Activated CD8-positive, alpha-beta memory T cell treated with anti-CD3 and anti-CD28 coated beads for 48 hours (primary cell): ENCODE measurements around the gene NAP1L1.

Experiments used
- DNase-seq, 3 experiments: peaks; one replicate each; pipeline ENCODE4 v3.0.0-alpha.2; 2020; ENCODE audit warnings: low read depth in 2 of 3, low spot score in 2 of 3

Gene NAP1L1

DNA sequence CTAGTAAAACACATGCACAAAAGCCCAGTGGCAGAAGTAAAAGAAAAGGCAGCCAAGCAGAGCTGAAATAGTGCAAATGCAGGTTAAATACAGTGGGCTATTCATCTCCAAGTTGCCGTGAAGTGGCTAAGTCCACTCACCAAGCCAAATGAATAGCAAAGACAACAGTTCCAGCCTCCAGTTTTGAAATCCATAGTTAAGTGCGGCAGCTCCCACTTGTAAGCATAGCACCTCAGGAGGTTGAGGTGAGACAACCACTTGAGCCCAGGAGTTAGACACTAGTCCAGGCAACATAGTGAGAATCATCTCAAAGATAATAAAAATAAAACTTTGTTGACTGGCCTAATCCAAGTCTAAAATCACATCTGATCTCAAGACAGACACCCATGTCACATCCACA lies 43.1 kb downstream of the NAP1L1 start:
- no peak for DNase-seq

DNA sequence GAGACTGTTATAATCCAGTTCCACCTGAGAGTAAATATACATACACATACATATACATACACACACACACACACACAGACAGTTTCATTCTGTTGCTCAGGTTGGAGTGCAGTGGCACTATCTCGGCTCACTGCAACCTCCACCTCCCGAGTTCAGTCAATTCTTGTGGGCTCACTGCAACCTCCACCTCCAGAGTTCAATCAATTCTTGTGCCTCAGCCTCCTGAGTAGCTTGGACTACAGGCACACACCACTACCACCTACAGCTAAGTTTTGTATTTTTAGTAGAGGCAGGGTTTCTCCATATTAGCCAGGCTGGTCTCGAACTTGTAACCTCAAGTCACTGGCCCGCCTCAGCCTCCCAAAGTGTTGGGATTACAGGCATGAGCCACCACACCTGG lies 44.0 kb downstream of the NAP1L1 start:
- DNase-seq, result no peak

DNA sequence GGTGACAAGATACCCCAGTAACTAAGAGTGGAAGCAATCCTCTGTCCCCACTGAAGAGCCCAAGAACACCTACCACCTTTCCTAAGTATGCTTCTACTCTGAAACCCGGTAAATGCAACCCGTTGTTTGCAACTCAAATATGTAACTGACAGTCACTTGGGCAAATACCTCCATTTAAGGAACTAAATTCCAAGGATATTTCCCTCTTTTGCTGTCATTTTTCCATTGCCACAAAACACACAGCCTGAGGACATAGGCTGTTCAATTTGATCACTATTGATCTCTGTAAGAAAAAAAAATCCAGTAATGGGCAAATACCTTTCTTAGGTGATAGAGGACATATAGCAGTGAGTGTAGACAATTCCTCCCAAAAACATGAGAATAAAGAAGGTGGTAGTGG lies 46.3 kb downstream of the NAP1L1 start:
- no peak for DNase-seq

DNA sequence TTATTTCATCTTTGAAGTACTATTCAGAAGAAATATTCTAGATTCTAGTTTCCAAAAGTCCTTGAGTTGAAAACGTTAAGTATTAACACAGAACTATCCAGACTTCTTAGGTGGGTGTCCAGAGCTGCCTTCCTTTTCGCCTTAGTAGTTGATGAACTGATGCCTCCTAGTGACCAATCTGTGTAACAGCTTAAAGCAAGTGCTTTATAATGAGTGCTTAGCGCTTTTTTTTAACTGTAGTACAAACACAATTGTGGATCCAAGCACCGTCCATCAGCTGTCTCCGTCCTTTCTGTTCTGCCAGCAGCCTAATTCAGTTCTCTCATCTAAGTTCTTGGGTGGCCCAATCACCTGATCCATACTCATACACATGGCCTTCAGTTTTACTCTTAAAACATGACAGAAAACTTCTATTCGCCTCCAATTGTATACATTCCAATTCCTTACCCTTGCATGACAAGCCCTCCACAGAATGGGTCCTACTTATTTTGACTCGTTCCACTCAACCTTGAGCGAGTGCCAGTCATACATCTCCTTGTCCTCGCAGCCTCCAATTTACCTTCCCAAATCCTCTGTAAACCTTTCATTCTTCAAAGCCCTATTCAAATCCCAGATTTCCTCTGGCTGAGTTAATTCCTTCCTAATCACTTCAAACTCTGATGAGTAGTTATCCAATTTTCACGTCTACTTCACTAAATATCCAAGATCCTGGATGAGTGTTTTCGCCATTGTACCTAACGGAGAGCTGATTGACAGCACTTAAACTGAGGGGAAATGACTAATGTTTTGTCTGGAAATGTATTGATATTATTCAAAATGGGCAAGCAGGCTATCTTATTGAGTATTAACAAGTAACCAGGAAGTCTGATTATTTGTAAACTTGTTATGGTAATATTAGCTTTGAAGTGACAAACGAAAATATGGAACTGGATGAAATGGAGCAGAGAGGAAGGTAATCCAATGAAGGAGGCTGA lies 47.1 kb downstream of the NAP1L1 start:
- no peak for DNase-seq

DNA sequence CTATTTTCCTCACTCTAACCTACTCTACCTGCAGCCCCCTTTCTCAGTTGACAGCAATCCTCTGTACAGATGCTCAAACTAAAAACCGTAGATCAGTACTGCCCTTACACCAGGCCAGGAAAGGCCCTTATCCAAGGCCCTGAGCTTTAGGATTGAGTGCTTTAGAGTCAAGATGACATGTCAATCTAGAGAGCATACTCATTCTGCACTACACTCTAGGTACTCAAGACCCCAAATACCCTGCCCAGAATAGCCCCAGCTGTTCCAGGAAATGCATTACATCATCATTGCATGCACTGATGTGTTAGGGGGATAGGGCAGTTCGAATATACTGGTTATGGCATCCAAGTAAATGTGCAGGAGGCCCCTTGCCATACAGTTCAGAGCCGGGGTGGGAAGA lies 49.4 kb downstream of the NAP1L1 start:
- DNase-seq, result no peak

DNA sequence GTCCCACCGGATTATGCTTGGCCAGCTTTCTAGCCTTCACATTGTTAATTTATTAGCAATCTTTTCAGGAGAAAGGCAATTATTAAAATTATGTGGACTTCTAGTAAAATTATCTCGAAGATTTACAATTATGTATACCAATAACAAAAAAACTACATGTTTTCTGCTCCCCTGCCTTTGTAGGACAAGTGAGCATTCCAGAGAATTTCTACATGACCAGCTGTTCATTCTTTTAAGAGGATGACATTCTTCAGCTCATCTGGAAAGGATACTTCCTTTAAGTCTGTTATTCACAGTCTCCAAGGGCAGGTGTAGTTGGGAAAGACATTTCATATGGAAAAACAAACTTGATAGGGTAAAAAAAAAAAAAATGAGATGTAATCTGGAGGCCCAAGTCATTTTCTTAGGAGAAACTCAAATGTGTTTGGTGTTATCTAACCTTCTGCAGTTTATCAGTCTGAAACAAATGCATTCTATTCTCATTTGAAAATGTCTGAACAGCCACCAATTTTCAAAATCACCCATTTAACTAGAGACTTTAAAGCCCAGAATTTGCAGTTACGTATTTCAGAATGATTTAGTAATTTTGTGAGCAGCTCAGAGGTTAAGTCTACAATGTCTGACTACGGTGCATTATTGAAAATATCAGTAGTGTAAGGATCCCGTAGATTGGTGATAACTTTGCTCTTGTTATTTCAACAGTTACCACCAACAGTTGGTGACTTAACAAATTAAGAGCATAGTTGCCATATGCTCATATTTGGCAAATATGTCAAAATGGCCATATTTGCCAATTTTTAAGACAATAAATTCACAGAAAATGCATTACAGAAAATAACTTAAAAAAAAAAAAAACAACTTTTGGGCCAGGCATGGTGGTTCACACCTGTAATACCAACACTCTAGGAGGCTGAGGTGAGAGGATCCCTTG lies 51.1 kb downstream of the NAP1L1 start:
- no peak for DNase-seq

DNA sequence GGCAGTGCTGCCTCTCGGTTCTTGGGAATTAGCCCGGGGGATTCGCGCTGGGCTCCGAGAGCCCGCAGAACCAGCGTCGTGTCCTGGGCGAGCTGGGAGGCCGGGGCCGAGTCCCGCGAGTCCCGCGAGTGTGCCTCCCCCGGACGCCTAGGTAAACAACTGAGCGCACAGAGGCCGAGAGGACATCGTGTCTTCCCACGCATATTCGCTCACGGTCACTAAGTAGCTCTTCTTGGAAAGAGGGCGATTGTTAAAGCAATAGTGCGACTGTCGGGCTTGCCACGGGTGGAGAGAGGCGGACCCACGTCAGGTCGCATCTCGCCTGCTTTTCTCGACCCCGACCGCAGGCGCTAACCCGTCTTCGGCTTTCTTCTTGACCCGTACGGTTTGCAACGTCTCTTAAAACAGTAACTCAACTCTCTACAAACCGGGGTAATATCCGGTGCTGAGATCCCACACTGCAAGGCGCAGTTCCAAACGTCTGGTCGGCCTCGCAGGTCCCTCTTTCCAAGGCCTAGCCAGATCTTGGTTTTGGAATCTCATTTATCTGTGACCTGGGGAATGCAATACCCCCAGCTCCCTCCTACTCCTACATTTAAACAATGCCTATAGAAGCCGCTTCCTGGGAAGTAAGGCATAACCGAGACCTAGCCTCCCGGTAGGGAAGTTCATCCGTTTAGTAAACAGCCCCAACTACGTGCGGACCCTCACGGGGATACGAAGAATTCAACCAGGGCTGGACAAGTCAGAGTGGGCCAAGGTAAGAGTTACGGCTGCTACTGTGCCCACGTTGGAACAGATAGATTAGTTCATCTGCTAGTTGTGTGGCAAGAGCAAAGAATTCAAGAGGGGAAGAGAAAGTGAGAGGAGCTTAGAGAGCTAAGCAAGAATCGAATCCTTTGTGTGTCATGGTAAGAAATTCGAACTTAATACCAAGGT lies 52.2 kb downstream of the NAP1L1 start:
- peak in 1 of 3 experiments; percentile 24 for DNase-seq

DNA sequence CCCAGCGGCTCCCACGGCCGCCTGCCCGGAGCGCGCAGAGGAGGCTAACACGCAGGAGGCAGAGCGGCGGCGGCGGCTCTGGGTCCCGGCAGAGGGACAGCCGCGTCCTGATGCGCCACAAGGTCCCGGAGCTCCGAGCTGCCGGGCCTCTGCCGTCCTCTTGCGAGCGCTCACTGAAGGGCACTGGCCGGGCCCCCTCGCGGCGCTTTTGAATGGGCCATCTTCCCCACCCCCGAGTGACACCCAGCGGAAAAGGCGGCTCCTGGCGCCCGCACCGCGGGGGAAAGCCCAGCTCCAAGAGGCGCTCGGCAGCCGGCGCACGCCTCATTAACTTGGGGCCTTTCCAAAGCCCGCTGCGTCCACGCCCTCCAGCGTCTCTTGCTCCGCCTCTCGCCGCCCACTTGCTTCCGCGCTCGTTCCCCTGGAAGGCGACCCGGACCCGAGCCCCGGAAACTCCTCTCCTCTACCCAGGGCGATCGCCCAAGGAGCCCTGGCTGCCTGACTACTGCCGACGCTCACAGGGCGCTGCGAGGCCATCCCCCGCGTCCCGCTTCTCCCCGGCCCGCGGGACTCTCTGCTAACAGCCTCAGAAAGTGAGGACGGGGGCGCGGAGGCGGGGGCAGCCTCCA lies 53.0 kb downstream of the NAP1L1 start, which contains the start of gene PHLDA1:
Gene PHLDA1 (minus strand): TSS at position 363 of the 629 bp plus-strand sequence.
- peak; percentile 81 to 97 (median 87) for DNase-seq

DNA sequence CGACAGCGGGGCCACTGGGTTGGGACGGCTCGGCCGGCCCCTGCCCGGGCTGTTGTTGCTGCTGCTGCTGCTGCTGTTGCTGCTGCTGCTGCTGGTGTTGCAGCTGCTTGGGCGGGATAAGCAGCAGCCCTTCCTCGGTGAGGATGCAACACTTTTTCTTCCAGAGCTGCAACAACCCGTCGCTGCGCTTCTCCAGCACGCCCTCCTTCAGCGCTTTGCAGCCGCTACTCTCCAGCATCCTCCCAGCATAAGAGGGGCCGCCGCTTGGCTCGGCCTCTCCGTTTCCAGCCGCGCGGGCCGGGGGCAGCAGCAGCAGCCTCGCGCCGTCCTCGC lies 53.4 kb downstream of the NAP1L1 start:
- DNase-seq, result no peak

DNA sequence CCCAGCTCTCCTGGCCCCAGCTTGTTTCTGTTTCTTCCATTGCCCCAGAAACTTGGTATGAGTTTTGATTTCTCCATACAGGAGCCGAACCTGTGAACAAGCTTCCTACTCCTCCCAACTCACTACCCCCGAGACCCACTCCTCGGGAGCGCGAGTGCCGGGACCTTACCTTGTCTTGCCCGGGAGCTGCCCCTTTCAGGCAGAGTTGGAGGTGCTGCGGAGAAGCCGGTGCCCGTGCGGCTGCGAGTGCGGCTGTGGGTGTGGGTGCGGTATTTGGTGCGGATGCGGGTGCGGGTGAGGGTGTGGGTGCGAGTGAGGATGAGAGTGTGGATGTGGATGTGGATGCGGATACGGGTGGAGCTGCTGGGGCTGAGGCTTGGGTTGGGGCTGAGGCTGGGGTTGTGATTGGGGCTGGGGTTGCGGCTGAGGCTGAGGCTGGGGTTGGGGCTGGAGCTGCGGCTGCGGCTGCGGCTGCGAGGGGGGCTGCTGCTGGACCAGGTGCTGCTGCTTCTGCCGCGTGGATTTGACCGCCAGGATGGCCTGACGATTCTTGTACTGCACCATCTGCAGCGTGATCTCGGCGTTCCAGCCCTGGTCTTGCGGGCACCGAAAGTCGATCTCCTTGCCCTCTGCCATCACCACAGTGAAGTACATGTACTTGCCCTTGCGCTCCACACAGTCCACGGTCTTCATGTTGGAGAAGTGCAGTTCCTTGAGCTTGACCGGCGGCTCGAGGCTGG lies 54.0 kb downstream of the NAP1L1 start:
- peak; percentile 40 to 51 (median 43) for DNase-seq

DNA sequence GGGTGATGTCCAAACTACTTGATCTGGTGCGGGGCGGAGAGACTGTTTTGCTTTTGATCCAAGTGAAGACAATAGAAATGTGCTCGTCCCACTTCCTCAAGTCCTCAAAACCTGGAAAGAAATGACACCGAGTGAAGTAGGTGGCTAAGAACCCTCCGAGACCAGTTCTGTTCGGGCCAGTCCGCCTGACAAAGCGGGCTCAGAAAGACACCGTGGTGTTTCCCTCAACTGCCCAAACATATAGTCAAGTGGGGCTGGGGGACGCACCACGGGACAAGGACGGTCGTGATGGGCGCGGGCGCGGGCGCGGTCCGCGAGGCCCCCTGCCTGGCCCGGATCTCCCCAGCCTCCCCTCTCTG lies 54.5 kb downstream of the NAP1L1 start:
- no peak for DNase-seq

DNA sequence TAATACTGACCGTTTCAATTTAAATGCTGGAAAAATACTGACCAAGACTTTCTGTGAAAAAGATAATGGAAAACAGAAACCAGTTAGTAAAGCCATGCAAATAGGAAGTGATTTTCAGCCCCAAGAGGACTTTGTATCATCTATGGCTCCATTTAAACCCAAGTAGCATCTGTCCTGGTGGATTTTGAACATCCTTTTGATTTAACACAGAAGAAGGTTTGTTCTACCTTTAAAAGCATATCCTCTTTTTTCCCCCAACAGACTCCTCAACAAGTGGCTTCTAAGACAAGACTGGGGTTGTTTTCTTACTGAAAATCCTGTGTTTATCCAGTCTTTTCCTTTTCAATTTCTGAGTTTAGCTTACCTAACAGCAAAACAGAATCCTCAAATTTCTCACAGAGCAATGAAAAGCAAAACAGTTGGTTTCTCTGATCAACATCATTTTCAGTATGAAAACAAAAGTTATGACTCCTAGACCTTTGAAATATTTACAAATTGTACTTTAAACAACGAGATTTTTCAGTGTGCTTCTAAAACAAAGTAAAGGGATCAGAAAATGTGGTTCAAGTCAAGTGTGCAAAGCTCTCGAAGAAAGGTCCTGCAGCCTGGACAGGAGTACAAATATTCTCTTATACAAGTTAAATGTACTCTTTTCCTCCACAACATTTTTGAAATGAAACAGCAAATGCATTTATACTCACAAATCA lies 55.8 kb downstream of the NAP1L1 start:
- no peak for DNase-seq

DNA sequence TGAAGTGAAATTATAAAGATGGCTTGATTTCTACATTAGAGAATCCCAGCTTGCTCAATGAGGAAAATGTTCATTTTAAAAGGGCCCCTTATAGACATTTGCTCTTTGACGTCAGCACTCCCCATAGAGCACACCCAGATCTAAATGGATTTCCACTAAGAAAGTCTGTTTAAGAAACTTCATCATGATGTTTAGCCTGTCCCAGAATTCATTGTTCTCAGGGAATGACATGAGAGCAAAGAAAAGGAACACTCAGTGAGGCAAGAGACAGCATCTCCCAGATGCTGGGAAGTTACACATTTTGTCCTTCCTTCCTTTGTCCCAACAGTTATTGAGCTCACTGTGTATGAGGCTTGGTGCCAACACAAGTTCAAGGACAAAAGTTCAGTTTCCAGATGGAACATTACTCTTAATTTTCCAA lies 57.8 kb downstream of the NAP1L1 start:
- DNase-seq, result no peak

DNA sequence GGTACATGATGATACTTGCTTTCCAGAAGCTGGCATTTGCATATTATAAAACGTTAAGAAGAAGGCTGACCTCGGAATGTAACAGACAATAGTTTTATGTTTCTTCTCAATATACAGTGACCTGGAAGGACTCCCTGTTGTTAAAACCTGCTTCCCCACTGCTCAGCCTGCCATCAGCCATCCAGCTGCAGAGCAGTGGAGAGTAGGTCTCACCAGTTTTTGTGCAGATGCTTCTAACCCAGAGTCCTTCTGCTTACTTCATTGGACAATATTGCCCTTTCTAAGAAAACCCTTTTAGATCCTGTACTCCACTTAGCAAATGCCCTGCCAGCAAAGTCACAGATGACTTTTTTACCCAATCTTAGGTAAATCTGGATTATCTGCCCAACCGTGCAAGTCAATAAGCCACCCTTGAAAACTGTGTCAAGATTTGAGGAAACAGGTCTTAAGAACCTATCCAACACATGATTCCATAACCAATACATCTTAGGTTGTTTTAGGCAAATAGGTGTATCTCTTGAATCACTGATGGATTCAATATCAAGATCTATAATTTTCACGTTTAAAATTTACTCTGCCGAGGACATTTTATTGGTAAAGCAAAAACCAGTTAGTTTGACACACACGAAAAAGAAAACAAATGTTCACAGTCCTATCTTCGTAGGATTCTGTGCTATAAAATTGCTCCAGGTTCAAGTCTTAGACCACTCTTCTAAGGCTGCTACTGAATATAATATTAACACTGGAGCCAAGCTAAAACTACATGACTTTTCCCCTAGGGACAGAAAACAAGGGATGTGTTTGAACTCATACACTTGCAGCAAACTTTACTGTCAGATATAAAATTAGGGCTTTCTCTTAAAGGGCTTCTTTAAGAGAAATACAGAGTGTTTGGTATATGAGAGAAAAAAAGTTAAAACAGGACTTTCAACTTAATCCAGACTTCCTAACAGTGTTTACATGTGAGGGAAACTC lies 58.6 kb downstream of the NAP1L1 start:
- DNase-seq, result no peak

DNA sequence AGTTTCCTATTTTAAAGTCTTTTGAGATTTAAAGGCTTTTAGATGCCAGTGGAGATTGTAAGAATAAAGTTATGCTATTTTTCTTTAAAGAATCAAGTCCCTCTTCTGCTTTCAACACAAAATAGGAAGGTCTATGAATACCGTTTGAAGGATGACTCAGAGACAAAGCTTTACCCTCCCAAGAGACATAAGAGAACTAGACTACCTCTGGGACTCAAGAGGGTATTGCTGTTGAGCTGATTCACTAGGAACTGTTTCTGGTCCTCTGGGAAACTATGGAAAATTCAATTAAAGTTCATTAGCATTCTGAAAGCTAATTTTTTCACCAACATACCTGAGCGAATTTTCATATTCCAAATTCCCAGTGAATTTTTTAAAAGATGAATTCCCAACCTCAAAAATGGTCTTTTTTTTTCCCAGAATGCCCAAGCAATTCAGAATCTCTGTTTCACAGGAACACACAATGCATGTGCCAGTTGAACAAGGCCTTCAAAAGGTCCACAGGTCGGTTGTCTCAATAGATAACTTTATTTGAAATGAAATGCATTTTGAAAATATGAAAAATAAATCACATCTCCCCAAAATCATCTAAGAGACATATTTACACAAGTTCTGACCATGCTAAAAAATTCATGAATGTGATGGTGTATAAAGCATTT lies 59.4 kb downstream of the NAP1L1 start:
- no peak for DNase-seq

DNA sequence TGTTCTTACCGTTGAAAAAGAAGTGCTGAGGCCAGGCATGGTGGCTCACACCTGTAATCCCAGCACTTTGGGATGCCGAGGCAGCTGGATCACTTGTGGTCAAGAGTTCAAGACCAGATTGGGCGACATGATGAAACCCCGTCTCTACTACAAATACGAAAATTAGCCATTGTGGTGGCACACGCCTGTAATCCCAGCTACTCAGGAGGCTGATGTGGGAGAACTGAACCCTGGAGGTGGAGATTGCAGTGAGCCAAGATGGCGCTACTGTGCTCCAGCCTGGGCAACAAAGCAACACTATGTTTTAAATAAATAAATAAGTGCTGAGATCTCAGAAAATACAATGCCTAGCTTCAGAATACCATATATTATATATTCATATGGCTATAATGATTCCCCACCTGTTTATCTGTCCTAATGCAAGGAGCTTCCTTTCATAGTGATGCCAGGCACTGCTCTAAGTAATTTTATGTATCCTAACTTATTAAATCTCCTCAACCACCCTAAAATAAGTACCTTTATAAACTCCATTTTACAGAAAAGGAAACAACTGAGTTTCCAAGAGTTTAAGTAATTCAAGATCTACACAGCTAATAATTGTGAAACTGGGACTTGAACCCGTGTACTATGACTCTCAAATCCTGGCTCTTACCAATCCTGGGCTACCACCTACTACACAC lies 60.2 kb downstream of the NAP1L1 start:
- DNase-seq, result no peak
